ENCODE data around the gene ZBTB7C. TPM values are rescaled to one million over a fixed set of nuclear protein-coding genes. Genes with fewer than 3 reads are reported as not detected.

Gene ZBTB7C
- total RNA-seq, 1 donor from 2014 or later = 1.4 TPM

GRCh38 chr18:47993409-47993808 is 415.8 kb downstream of the ZBTB7C start:
- H3K27ac Mint-ChIP-seq (ENCODE audit: unreplicated experiment) = no peak overlapping the region
- no peak for DNase-seq (ENCODE audit: low spot score)
- H3K4me3 Mint-ChIP-seq (ENCODE audit: unreplicated experiment) = no peak overlapping the region
- peaks cover 10% of the 10 kb centered on the region for H3K27me3 Mint-ChIP-seq (ENCODE audit: low read depth)
- no peak for TF ChIP-seq CTCF (IDR thresholded peaks at IDR 0.05)
- no peaks in the 10 kb centered on the region for H3K36me3 Mint-ChIP-seq (ENCODE audit: low read depth)
- H3K9me3 Mint-ChIP-seq (ENCODE audit: low read depth) = peaks cover 8% of the 10 kb centered on the region
- H3K4me1 Mint-ChIP-seq (ENCODE audit: low read depth) = peaks cover 3% of the 10 kb centered on the region

- Mint-ChIP-seq H3K27me3 (ENCODE audit: low read depth) (peaks cover 10% of the 10 kb centered on the region), H3K9me3 (ENCODE audit: low read depth) (peaks cover 8% of the 10 kb centered on the region), H3K4me1 (ENCODE audit: low read depth) (peaks cover 3% of the 10 kb centered on the region), H3K36me3 (ENCODE audit: low read depth) (no peaks in the 10 kb centered on the region), H3K4me3 (ENCODE audit: unreplicated experiment) (no peak overlapping the region), H3K27ac (ENCODE audit: unreplicated experiment) (no peak overlapping the region)
- DNase-seq (ENCODE audit: low spot score) = no peak
- TF ChIP-seq CTCF (IDR thresholded peaks at IDR 0.05) = no peak
Measured at GRCh38 chr18:47992976-47993375, 416.2 kb downstream of the ZBTB7C start.

- DNase-seq (ENCODE audit: low spot score) = no peak
- TF ChIP-seq CTCF (IDR thresholded peaks at IDR 0.05) = no peak
- Mint-ChIP-seq H3K4me1 (ENCODE audit: low read depth) (peaks cover 5% of the 10 kb centered on the region), H3K4me3 (ENCODE audit: unreplicated experiment) (no peak overlapping the region), H3K36me3 (ENCODE audit: low read depth) (no peaks in the 10 kb centered on the region), H3K27me3 (ENCODE audit: low read depth) (peaks cover 10% of the 10 kb centered on the region), H3K27ac (ENCODE audit: unreplicated experiment) (no peak overlapping the region), H3K9me3 (ENCODE audit: low read depth) (peaks cover 2% of the 10 kb centered on the region)
Measured at GRCh38 chr18:47992266-47992665, 416.9 kb downstream of the ZBTB7C start.

- H3K27ac Mint-ChIP-seq (ENCODE audit: unreplicated experiment) = no peak overlapping the region
- peaks cover 6% of the 10 kb centered on the region for H3K4me1 Mint-ChIP-seq (ENCODE audit: low read depth)
Measured at GRCh38 chr18:47990981-47991380, 418.2 kb downstream of the ZBTB7C start.

GRCh38 chr18:47987388-47987699 is 421.8 kb downstream of the ZBTB7C start:
- Mint-ChIP-seq H3K4me1 (ENCODE audit: low read depth) (peaks cover 3% of the 10 kb centered on the region), H3K27ac (ENCODE audit: unreplicated experiment) (no peak overlapping the region), H3K27me3 (ENCODE audit: low read depth) (peaks cover 10% of the 10 kb centered on the region), H3K9me3 (ENCODE audit: low read depth) (no peaks in the 10 kb centered on the region), H3K4me3 (ENCODE audit: unreplicated experiment) (no peak overlapping the region), H3K36me3 (ENCODE audit: low read depth) (no peaks in the 10 kb centered on the region)
- no peak for TF ChIP-seq CTCF (IDR thresholded peaks at IDR 0.05)
- no peak for DNase-seq (ENCODE audit: low spot score)

More at GRCh38 chr18:47990981-47991380, 418.2 kb downstream of the ZBTB7C start:
- Mint-ChIP-seq H3K4me3 (ENCODE audit: unreplicated experiment) (no peak overlapping the region), H3K9me3 (ENCODE audit: low read depth) (no peaks in the 10 kb centered on the region), H3K36me3 (ENCODE audit: low read depth) (no peaks in the 10 kb centered on the region), H3K27me3 (ENCODE audit: low read depth) (peaks cover 10% of the 10 kb centered on the region)
- DNase-seq (ENCODE audit: low spot score) = no peak
- TF ChIP-seq CTCF (IDR thresholded peaks at IDR 0.05) = no peak

Data from chondrocyte (in vitro differentiated cells).